Thyroid gland (tissue), 4 donors: ENCODE measurements around the gene PGF. TPM values are rescaled to one million over a fixed set of nuclear protein-coding genes. Genes with fewer than 3 reads are reported as not detected.
A peak's percentile ranks its signal among the peaks of the same experiment; 100 is the strongest.

Experiments used
- DNase-seq, 2 donors: peaks; one replicate each; pipeline ENCODE4 v3.0.0-alpha.2; 2019
- H3K27ac ChIP-seq, 3 donors: fragments of 200-600 bp; sonication (generic); 1 replicate in 2 of 3; 2 replicates in 1 of 3; pipeline ENCODE4 v1.5.1; 2016 to 2019; ENCODE audit warnings: mild to moderate bottlenecking in 1 of 3, moderate library complexity in 1 of 3
- H3K27me3 ChIP-seq: fragments of 200-600 bp; sonication (generic); one replicate; pipeline ENCODE4 v1.5.1; 2019
- H3K36me3 ChIP-seq, 2 donors: fragments of 200-600 bp; sonication (generic); one replicate each; pipeline ENCODE4 v1.5.1; 2016 to 2019
- H3K4me1 ChIP-seq, 2 donors: fragments of 200-600 bp; sonication (generic); one replicate each; pipeline ENCODE4 v1.5.1; 2017 to 2019
- H3K4me3 ChIP-seq, 3 donors: fragments of 200-600 bp; sonication (generic); replicated peaks in 1 of 3; 1 replicate in 2 of 3; 2 replicates in 1 of 3; pipeline ENCODE4 v1.5.1; 2016; ENCODE audit warnings: mild to moderate bottlenecking in 1 of 3
- H3K9me3 ChIP-seq: fragments of 200-600 bp; sonication (generic); one replicate; pipeline ENCODE4 v1.5.1; 2017
- CTCF ChIP-seq, 6 experiments: fragments of 200-600 bp in 3 of 6; fragments of 450-650 bp in 3 of 6; sonication (generic) in 3 of 6; IDR thresholded peaks; one replicate each; pipeline ENCODE4 v1.5.1; 2016 to 2019; ENCODE audit warnings: antibody characterized with exemption in 6 of 6, mild to moderate bottlenecking in 2 of 6, inconsistent platforms in 1 of 6, moderate library complexity in 1 of 6
- POLR2A ChIP-seq, 2 donors: fragments of 450-650 bp; IDR thresholded peaks; one replicate each; pipeline ENCODE4 v1.6.1; 2017; ENCODE audit warnings: antibody characterized with exemption in 2 of 2, mild to moderate bottlenecking in 2 of 2, moderate library complexity in 1 of 2
- WGBS, 2 donors: methylation state at CpG; one replicate each; pipeline ENCODE4 v1.1.5; 2017; 5-methylcytosine and 5-hydroxymethylcytosine counted together
- intact Hi-C: fragments of 100-400 bp; cut with DNase I; formaldehyde crosslinking; loops from one replicate; pipeline ENCODE4 v1.15.1; 2023
- total RNA-seq, 4 donors: library from RNA; depleted of rRNA; stranded (reverse); fragments of >200 nt; gene quantifications; one replicate each; pipeline ENCODE4 v1.2.3, GENCODE V29; 2016

PGF gene
- total RNA-seq, 4 donors from 2014 or later, result 34.4 to 68.8 (median 61.0) TPM

- no peaks in the 10 kb centered on the region for H3K27me3 ChIP-seq
These were observed 5.4 kb downstream of the PGF start for GRCh38 chr14:74949859-74950573.

GRCh38 chr14:74949191-74949601, 6.2 kb downstream of the PGF start:
- intact Hi-C loops, result loop anchor here (5.0 kb wide), 1 partner anchor 138 kb away; no protein-coding TSS in a partner anchor
- Histone ChIP-seq H3K4me3 (no peak overlapping the region), H3K4me1 (peaks cover 32 to 51% of the 10 kb centered on the region in 2 donors), H3K27ac (peak overlapping the region in 1 of 3 donors; percentile 57), H3K36me3 (peaks cover 38 to 41% of the 10 kb centered on the region in 2 donors), H3K9me3 (no peaks in the 10 kb centered on the region), H3K27me3 (no peaks in the 10 kb centered on the region)
- TF ChIP-seq POLR2A (IDR thresholded peaks at IDR 0.05) (no peak), CTCF (IDR thresholded peaks at IDR 0.05) (no peak)
- 93 to 95% methylated on average over 7 to 9 of the region's 16 CpGs for WGBS, 2 donors
- DNase-seq, result no peak

More at GRCh38 chr14:74949859-74950573, 5.4 kb downstream of the PGF start:
- intact Hi-C loops, result loop anchor here (5.0 kb wide), 2 partner anchors 57 to 137 kb away; no protein-coding TSS in a partner anchor
- TF ChIP-seq POLR2A (IDR thresholded peaks at IDR 0.05) (no peak), CTCF (IDR thresholded peaks at IDR 0.05) (no peak)
- no peaks in the 10 kb centered on the region for H3K9me3 ChIP-seq
- H3K27ac ChIP-seq, result peak overlapping the region; percentile 57 to 90 (median 76)
- no peak overlapping the region for H3K4me3 ChIP-seq
- H3K36me3 ChIP-seq, result peaks cover 36 to 39% of the 10 kb centered on the region in 2 donors
- H3K4me1 ChIP-seq, result peaks cover 34 to 59% of the 10 kb centered on the region in 2 donors
- no peak for DNase-seq
- WGBS, 2 donors, result 90% methylated on average over 17 of the region's 17 CpGs

GRCh38 chr14:74948228-74949175, 6.9 kb downstream of the PGF start:
- Histone ChIP-seq H3K4me3 (no peak overlapping the region), H3K9me3 (no peaks in the 10 kb centered on the region), H3K4me1 (peaks cover 25 to 44% of the 10 kb centered on the region in 2 donors), H3K27me3 (no peaks in the 10 kb centered on the region), H3K27ac (peak overlapping the region in 2 of 3 donors; percentile 2 to 19), H3K36me3 (peaks cover 38 to 42% of the 10 kb centered on the region in 2 donors)
- no peak for DNase-seq
- WGBS, 2 donors, result 85 to 87% methylated on average over 22 of the region's 23 CpGs
- TF ChIP-seq POLR2A (IDR thresholded peaks at IDR 0.05) (no peak), CTCF (IDR thresholded peaks at IDR 0.05) (no peak)
- intact Hi-C loops, result loop anchor here (5.0 kb wide), 1 partner anchor 139 kb away; no protein-coding TSS in a partner anchor

DNA sequence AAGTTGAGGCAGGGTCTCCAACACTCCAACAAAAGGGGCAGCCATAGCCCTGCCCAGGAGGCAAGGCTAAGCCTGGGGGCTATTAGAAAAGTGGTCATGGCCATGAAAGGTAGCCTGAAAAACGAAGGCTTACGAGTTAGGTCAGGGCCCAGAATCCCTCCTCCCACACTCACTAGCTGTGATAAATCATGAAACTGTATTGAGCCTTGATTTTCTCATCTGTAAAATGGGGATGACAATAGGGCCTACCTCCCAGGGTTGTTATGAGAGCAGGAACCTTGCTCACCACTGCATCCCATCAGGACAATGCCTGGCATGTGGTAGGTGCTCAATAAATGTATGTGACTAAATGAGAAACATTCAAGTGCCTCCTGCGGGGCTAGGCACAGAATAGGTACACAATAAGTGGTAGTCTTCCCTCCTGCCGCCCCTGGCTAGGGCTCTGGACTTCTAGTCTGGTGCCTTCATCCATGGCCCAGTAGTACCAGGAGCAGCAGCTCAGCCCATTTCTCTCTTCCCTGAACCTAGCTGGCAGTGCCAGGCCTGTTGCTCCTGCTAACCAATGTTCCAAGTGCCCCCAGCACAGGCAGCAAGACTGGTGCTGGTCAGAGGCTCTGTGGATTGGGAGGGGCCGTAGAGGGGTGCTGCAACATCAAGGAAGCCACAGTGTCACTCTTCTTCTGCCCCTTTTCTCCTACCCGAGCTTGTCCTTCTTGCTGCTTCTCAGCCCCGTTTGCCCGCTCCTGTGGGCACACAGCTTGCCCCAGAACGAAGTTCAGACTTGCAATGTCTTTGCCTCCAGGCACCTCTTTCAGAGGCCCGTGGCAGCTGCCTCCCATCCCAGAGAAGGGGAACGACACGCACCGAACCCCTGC, 7.8 kb downstream of the PGF start:
- intact Hi-C loops, result loop anchor here (5.0 kb wide), 1 partner anchor 140 kb away; no protein-coding TSS in a partner anchor
- Histone ChIP-seq H3K4me3 (no peak overlapping the region), H3K36me3 (peaks cover 41 to 51% of the 10 kb centered on the region in 2 donors), H3K4me1 (peaks cover 17 to 35% of the 10 kb centered on the region in 2 donors), H3K27me3 (no peaks in the 10 kb centered on the region), H3K27ac (peak overlapping the region in 2 of 3 donors; percentile 31 to 67), H3K9me3 (no peaks in the 10 kb centered on the region)
- no peak for DNase-seq
- TF ChIP-seq CTCF (IDR thresholded peaks at IDR 0.05), result no peak
- no peak for TF ChIP-seq POLR2A (IDR thresholded peaks at IDR 0.05)
- WGBS, 2 donors, result 93 to 96% methylated on average over 13 of the region's 13 CpGs
